ENCODE data around the gene KRT5.

KRT5 gene

GRCh38 chr12:52539083-52539820 is 19.1 kb upstream of the KRT5 start:
- Histone ChIP-seq H3K4me1 (ENCODE audit: control insufficient read depth in 2 of 2, insufficient read depth in 2 of 2, low read length in 2 of 2) (peaks cover 0 to 5% of the 10 kb centered on the region in 2 donors), H3K27ac (ENCODE audit: low read depth in 2 of 2, low read length in 2 of 2) (no peak overlapping the region), H3K36me3 (ENCODE audit: control insufficient read depth in 2 of 2, insufficient read depth in 2 of 2, low read length in 2 of 2) (no peaks in the 10 kb centered on the region), H3K9ac (ENCODE audit: low read depth in 1 of 2, low read length in 2 of 2) (no peak overlapping the region), H3K9me3 (ENCODE audit: control insufficient read depth in 2 of 2, low read length in 2 of 2) (no peaks in the 10 kb centered on the region), H3K4me3 (ENCODE audit: low read length in 2 of 2) (no peak overlapping the region), H3K27me3 (ENCODE audit: control insufficient read depth in 2 of 2, insufficient read depth in 2 of 2, low read length in 2 of 2) (no peaks in the 10 kb centered on the region)

GRCh38 chr12:52537101-52537500 is 16.9 kb upstream of the KRT5 start:
- no peak overlapping the region for H3K27ac ChIP-seq (ENCODE audit: low read depth in 2 of 2, low read length in 2 of 2)
- no peak overlapping the region for H3K4me3 ChIP-seq (ENCODE audit: low read length in 2 of 2)
- H3K4me1 ChIP-seq (ENCODE audit: control insufficient read depth in 2 of 2, insufficient read depth in 2 of 2, low read length in 2 of 2), result peaks cover 0 to 5% of the 10 kb centered on the region in 2 donors
- H3K9me3 ChIP-seq (ENCODE audit: control insufficient read depth in 2 of 2, low read length in 2 of 2), result no peaks in the 10 kb centered on the region
- no peak overlapping the region for H3K9ac ChIP-seq (ENCODE audit: low read depth in 1 of 2, low read length in 2 of 2)
- H3K27me3 ChIP-seq (ENCODE audit: control insufficient read depth in 2 of 2, insufficient read depth in 2 of 2, low read length in 2 of 2), result no peaks in the 10 kb centered on the region
- H3K36me3 ChIP-seq (ENCODE audit: control insufficient read depth in 2 of 2, insufficient read depth in 2 of 2, low read length in 2 of 2), result no peaks in the 10 kb centered on the region

- no peak overlapping the region for H3K9ac ChIP-seq (ENCODE audit: low read depth in 1 of 2, low read length in 2 of 2)
- H3K27ac ChIP-seq (ENCODE audit: low read depth in 2 of 2, low read length in 2 of 2), result no peak overlapping the region
- no peak overlapping the region for H3K4me3 ChIP-seq (ENCODE audit: low read length in 2 of 2)
- H3K36me3 ChIP-seq (ENCODE audit: control insufficient read depth in 2 of 2, insufficient read depth in 2 of 2, low read length in 2 of 2), result no peaks in the 10 kb centered on the region
- no peaks in the 10 kb centered on the region for H3K27me3 ChIP-seq (ENCODE audit: control insufficient read depth in 2 of 2, insufficient read depth in 2 of 2, low read length in 2 of 2)
- peaks cover 0 to 5% of the 10 kb centered on the region in 2 donors for H3K4me1 ChIP-seq (ENCODE audit: control insufficient read depth in 2 of 2, insufficient read depth in 2 of 2, low read length in 2 of 2)
- no peaks in the 10 kb centered on the region for H3K9me3 ChIP-seq (ENCODE audit: control insufficient read depth in 2 of 2, low read length in 2 of 2)
These were observed 15.4 kb upstream of the KRT5 start for GRCh38 chr12:52535574-52535973.

- Histone ChIP-seq H3K4me1 (ENCODE audit: control insufficient read depth in 2 of 2, insufficient read depth in 2 of 2, low read length in 2 of 2) (peaks cover 0 to 2% of the 10 kb centered on the region in 2 donors), H3K27ac (ENCODE audit: low read depth in 2 of 2, low read length in 2 of 2) (no peak overlapping the region), H3K4me3 (ENCODE audit: low read length in 2 of 2) (no peak overlapping the region), H3K27me3 (ENCODE audit: control insufficient read depth in 2 of 2, insufficient read depth in 2 of 2, low read length in 2 of 2) (no peaks in the 10 kb centered on the region), H3K36me3 (ENCODE audit: control insufficient read depth in 2 of 2, insufficient read depth in 2 of 2, low read length in 2 of 2) (no peaks in the 10 kb centered on the region), H3K9ac (ENCODE audit: low read depth in 1 of 2, low read length in 2 of 2) (no peak overlapping the region), H3K9me3 (ENCODE audit: control insufficient read depth in 2 of 2, low read length in 2 of 2) (no peaks in the 10 kb centered on the region)
These were observed 14.3 kb upstream of the KRT5 start for GRCh38 chr12:52534482-52534881.

- H3K27me3 ChIP-seq (ENCODE audit: control insufficient read depth in 2 of 2, insufficient read depth in 2 of 2, low read length in 2 of 2), result no peaks in the 10 kb centered on the region
- no peak overlapping the region for H3K27ac ChIP-seq (ENCODE audit: low read depth in 2 of 2, low read length in 2 of 2)
- no peak overlapping the region for H3K4me3 ChIP-seq (ENCODE audit: low read length in 2 of 2)
- no peaks in the 10 kb centered on the region for H3K36me3 ChIP-seq (ENCODE audit: control insufficient read depth in 2 of 2, insufficient read depth in 2 of 2, low read length in 2 of 2)
- H3K9ac ChIP-seq (ENCODE audit: low read depth in 1 of 2, low read length in 2 of 2), result no peak overlapping the region
- no peaks in the 10 kb centered on the region for H3K9me3 ChIP-seq (ENCODE audit: control insufficient read depth in 2 of 2, low read length in 2 of 2)
- no peaks in the 10 kb centered on the region for H3K4me1 ChIP-seq (ENCODE audit: control insufficient read depth in 2 of 2, insufficient read depth in 2 of 2, low read length in 2 of 2)
These were observed 13.7 kb upstream of the KRT5 start for GRCh38 chr12:52533686-52534470.

GRCh38 chr12:52532636-52533035 is 12.4 kb upstream of the KRT5 start:
- Histone ChIP-seq H3K4me1 (ENCODE audit: control insufficient read depth in 2 of 2, insufficient read depth in 2 of 2, low read length in 2 of 2) (no peaks in the 10 kb centered on the region), H3K9me3 (ENCODE audit: control insufficient read depth in 2 of 2, low read length in 2 of 2) (no peaks in the 10 kb centered on the region), H3K27ac (ENCODE audit: low read depth in 2 of 2, low read length in 2 of 2) (no peak overlapping the region), H3K27me3 (ENCODE audit: control insufficient read depth in 2 of 2, insufficient read depth in 2 of 2, low read length in 2 of 2) (no peaks in the 10 kb centered on the region), H3K9ac (ENCODE audit: low read depth in 1 of 2, low read length in 2 of 2) (no peak overlapping the region), H3K4me3 (ENCODE audit: low read length in 2 of 2) (no peak overlapping the region), H3K36me3 (ENCODE audit: control insufficient read depth in 2 of 2, insufficient read depth in 2 of 2, low read length in 2 of 2) (no peaks in the 10 kb centered on the region)

GRCh38 chr12:52531566-52532300 is 11.5 kb upstream of the KRT5 start:
- Histone ChIP-seq H3K36me3 (ENCODE audit: control insufficient read depth in 2 of 2, insufficient read depth in 2 of 2, low read length in 2 of 2) (no peaks in the 10 kb centered on the region), H3K4me3 (ENCODE audit: low read length in 2 of 2) (no peak overlapping the region), H3K9me3 (ENCODE audit: control insufficient read depth in 2 of 2, low read length in 2 of 2) (no peaks in the 10 kb centered on the region), H3K27me3 (ENCODE audit: control insufficient read depth in 2 of 2, insufficient read depth in 2 of 2, low read length in 2 of 2) (no peaks in the 10 kb centered on the region), H3K9ac (ENCODE audit: low read depth in 1 of 2, low read length in 2 of 2) (no peak overlapping the region), H3K4me1 (ENCODE audit: control insufficient read depth in 2 of 2, insufficient read depth in 2 of 2, low read length in 2 of 2) (no peaks in the 10 kb centered on the region), H3K27ac (ENCODE audit: low read depth in 2 of 2, low read length in 2 of 2) (no peak overlapping the region)

GRCh38 chr12:52530905-52531304 is 10.7 kb upstream of the KRT5 start:
- no peaks in the 10 kb centered on the region for H3K27me3 ChIP-seq (ENCODE audit: control insufficient read depth in 2 of 2, insufficient read depth in 2 of 2, low read length in 2 of 2)

GRCh38 chr12:52530366-52530765 is 10.2 kb upstream of the KRT5 start:
- Histone ChIP-seq H3K36me3 (ENCODE audit: control insufficient read depth in 2 of 2, insufficient read depth in 2 of 2, low read length in 2 of 2) (no peaks in the 10 kb centered on the region), H3K4me3 (ENCODE audit: low read length in 2 of 2) (no peak overlapping the region), H3K9me3 (ENCODE audit: control insufficient read depth in 2 of 2, low read length in 2 of 2) (no peaks in the 10 kb centered on the region), H3K27me3 (ENCODE audit: control insufficient read depth in 2 of 2, insufficient read depth in 2 of 2, low read length in 2 of 2) (no peaks in the 10 kb centered on the region), H3K4me1 (ENCODE audit: control insufficient read depth in 2 of 2, insufficient read depth in 2 of 2, low read length in 2 of 2) (no peaks in the 10 kb centered on the region), H3K27ac (ENCODE audit: low read depth in 2 of 2, low read length in 2 of 2) (no peak overlapping the region), H3K9ac (ENCODE audit: low read depth in 1 of 2, low read length in 2 of 2) (no peak overlapping the region)

More at GRCh38 chr12:52530905-52531304, 10.7 kb upstream of the KRT5 start:
- no peak overlapping the region for H3K4me3 ChIP-seq (ENCODE audit: low read length in 2 of 2)
- no peaks in the 10 kb centered on the region for H3K4me1 ChIP-seq (ENCODE audit: control insufficient read depth in 2 of 2, insufficient read depth in 2 of 2, low read length in 2 of 2)
- H3K9ac ChIP-seq (ENCODE audit: low read depth in 1 of 2, low read length in 2 of 2), result no peak overlapping the region
- H3K9me3 ChIP-seq (ENCODE audit: control insufficient read depth in 2 of 2, low read length in 2 of 2), result no peaks in the 10 kb centered on the region
- no peak overlapping the region for H3K27ac ChIP-seq (ENCODE audit: low read depth in 2 of 2, low read length in 2 of 2)
- no peaks in the 10 kb centered on the region for H3K36me3 ChIP-seq (ENCODE audit: control insufficient read depth in 2 of 2, insufficient read depth in 2 of 2, low read length in 2 of 2)

- Histone ChIP-seq H3K27me3 (ENCODE audit: control insufficient read depth in 2 of 2, insufficient read depth in 2 of 2, low read length in 2 of 2) (no peaks in the 10 kb centered on the region), H3K27ac (ENCODE audit: low read depth in 2 of 2, low read length in 2 of 2) (no peak overlapping the region), H3K36me3 (ENCODE audit: control insufficient read depth in 2 of 2, insufficient read depth in 2 of 2, low read length in 2 of 2) (no peaks in the 10 kb centered on the region), H3K4me3 (ENCODE audit: low read length in 2 of 2) (no peak overlapping the region), H3K9me3 (ENCODE audit: control insufficient read depth in 2 of 2, low read length in 2 of 2) (no peaks in the 10 kb centered on the region), H3K9ac (ENCODE audit: low read depth in 1 of 2, low read length in 2 of 2) (no peak overlapping the region), H3K4me1 (ENCODE audit: control insufficient read depth in 2 of 2, insufficient read depth in 2 of 2, low read length in 2 of 2) (no peaks in the 10 kb centered on the region)
These were observed 9.7 kb upstream of the KRT5 start for GRCh38 chr12:52529846-52530245.
